ENCODE results near the gene RBM26.
"Not testable (repeated sequence)": the region's sequence is repeated elsewhere in the genome, so short reads cannot be mapped to it uniquely, and the experiment has no call there.

Gene RBM26

GRCh38 chr13:79318664-79319063 is 87.4 kb downstream of the RBM26 start:
- DNase-seq (ENCODE audit: low read depth) = no peak

GRCh38 chr13:79317856-79318255 is 88.2 kb downstream of the RBM26 start:
- DNase-seq (ENCODE audit: low read depth) = no peak

- DNase-seq (ENCODE audit: low read depth) = no peak
Observed at GRCh38 chr13:79314652-79315051, 91.4 kb downstream of the RBM26 start.

- no peak for DNase-seq (ENCODE audit: low read depth)
Observed at GRCh38 chr13:79312340-79312855, 93.7 kb downstream of the RBM26 start.

GRCh38 chr13:79311386-79311785 is 94.7 kb downstream of the RBM26 start:
- no peak for DNase-seq (ENCODE audit: low read depth)

GRCh38 chr13:79309690-79310089 is 96.4 kb downstream of the RBM26 start:
- no peak for DNase-seq (ENCODE audit: low read depth)

- no peak for DNase-seq (ENCODE audit: low read depth)
Observed at GRCh38 chr13:79307866-79308298, 98.2 kb downstream of the RBM26 start.

GRCh38 chr13:79307433-79307861 is 98.6 kb downstream of the RBM26 start:
- no peak for DNase-seq (ENCODE audit: low read depth)

GRCh38 chr13:79306650-79307049 is 99.4 kb downstream of the RBM26 start:
- no peak for DNase-seq (ENCODE audit: low read depth)

GRCh38 chr13:79297128-79297527 is 108.9 kb downstream of the RBM26 start:
- no peak for DNase-seq (ENCODE audit: low read depth)

GRCh38 chr13:79295906-79296706 is 109.9 kb downstream of the RBM26 start:
- no peak for DNase-seq (ENCODE audit: low read depth)

GRCh38 chr13:79290595-79291244 is 115.3 kb downstream of the RBM26 start:
- no peak for DNase-seq (ENCODE audit: low read depth)

- DNase-seq (ENCODE audit: low read depth) = no peak
Observed at GRCh38 chr13:79289571-79289970, 116.5 kb downstream of the RBM26 start.

GRCh38 chr13:79287939-79288795 is 117.9 kb downstream of the RBM26 start:
- no peak for DNase-seq (ENCODE audit: low read depth)

GRCh38 chr13:79285159-79285558 is 120.9 kb downstream of the RBM26 start:
- no peak for DNase-seq (ENCODE audit: low read depth)

GRCh38 chr13:79283742-79284141 is 122.3 kb downstream of the RBM26 start:
- DNase-seq (ENCODE audit: low read depth) = no peak

GRCh38 chr13:79282976-79283375 is 123.1 kb downstream of the RBM26 start:
- DNase-seq (ENCODE audit: low read depth) = no peak

GRCh38 chr13:79282508-79282907 is 123.5 kb downstream of the RBM26 start:
- DNase-seq (ENCODE audit: low read depth) = no peak

GRCh38 chr13:79281339-79281747 is 124.7 kb downstream of the RBM26 start:
- no peak for DNase-seq (ENCODE audit: low read depth)

- not testable (repeated sequence) for DNase-seq (ENCODE audit: low read depth)
Observed at GRCh38 chr13:79279735-79280134, 126.3 kb downstream of the RBM26 start.

- no peak for DNase-seq (ENCODE audit: low read depth)
Observed at GRCh38 chr13:79273045-79273444, 133.0 kb downstream of the RBM26 start.

- DNase-seq (ENCODE audit: low read depth) = no peak
Observed at GRCh38 chr13:79271616-79272015, 134.4 kb downstream of the RBM26 start.

Measured in HS-27A (cell line).